IMR-90 (cell line): ENCODE results near the gene PIK3R5. TPM values are rescaled to one million over a fixed set of nuclear protein-coding genes. Genes with fewer than 3 reads are reported as not detected.

Experiments used
- ATAC-seq: fragments of 200-7000 bp; cut with Tn5 transposase; 2 replicates; pipeline ENCODE4 v1.9.1; 2020; ENCODE audit warnings: low read depth, mild to moderate bottlenecking, moderate library complexity
- BruUV-seq: library from RNA; stranded (reverse); fragments of 400-500 nt; replicated peaks from 2 replicates; lab custom pipeline; 2021; lab: Mats Ljungman, UMichigan
- CTCF ChIA-PET: fragments of 300-600 bp; formaldehyde crosslinking; extraction: SDS; loops from one replicate; lab custom pipeline; 2021; ENCODE audit warnings: antibody characterized with exemption; lab: Yijun Ruan, JAX
- POLR2A ChIA-PET: fragments of 300-600 bp; sonication (Branson Sonifier 250); formaldehyde crosslinking; loops from one replicate; lab custom pipeline; 2022; ENCODE audit warnings: antibody characterized with exemption; ENCODE audit not compliant: unreplicated experiment; lab: Charles Lee
- DNase-seq: peaks from one replicate; pipeline ENCODE4 v3.0.0; 2013
- H2AFZ ChIP-seq: replicated peaks from 2 replicates; pipeline ENCODE3; 2013; ENCODE audit warnings: low read length, mild to moderate bottlenecking; ENCODE audit not compliant: poor library complexity
- H2AK5ac ChIP-seq: 2 replicates; pipeline ENCODE4 v1.6.1; 2013; ENCODE audit warnings: low read depth, low read length, inconsistent platforms
- H2AK9ac ChIP-seq: replicated peaks from 2 replicates; pipeline ENCODE3; 2013; ENCODE audit warnings: mild to moderate bottlenecking, low read depth, low read length, moderate library complexity; ENCODE audit not compliant: poor library complexity
- H2BK120ac ChIP-seq: 2 replicates; pipeline ENCODE4 v1.6.1; 2013; ENCODE audit warnings: low read depth, low read length, inconsistent platforms
- H2BK15ac ChIP-seq: 3 replicates; pipeline ENCODE4 v1.6.1; 2013; ENCODE audit warnings: low read depth, low read length, inconsistent platforms
- H2BK20ac ChIP-seq: 2 replicates; pipeline ENCODE4 v1.6.1; 2013; ENCODE audit warnings: low read depth, mild to moderate bottlenecking, inconsistent platforms, low read length, moderate library complexity
- H2BK5ac ChIP-seq: 2 replicates; pipeline ENCODE4 v1.6.1; 2013; ENCODE audit warnings: mild to moderate bottlenecking, low read depth, low read length, inconsistent platforms; ENCODE audit not compliant: poor library complexity, severe bottlenecking
- H3K14ac ChIP-seq: replicated peaks from 2 replicates; pipeline ENCODE4 v1.6.1; 2013; ENCODE audit warnings: low read depth, low read length, inconsistent platforms
- H3K18ac ChIP-seq: 2 replicates; pipeline ENCODE4 v1.6.1; 2013; ENCODE audit warnings: low read depth, low read length, control low read depth
- H3K23ac ChIP-seq: 2 replicates; pipeline ENCODE4 v1.6.1; 2013; ENCODE audit warnings: low read depth, low read length, inconsistent platforms
- H3K27ac ChIP-seq: 2 replicates; pipeline ENCODE4 v1.5.1; 2013; ENCODE audit warnings: mild to moderate bottlenecking, control low read depth, low read length; ENCODE audit not compliant: insufficient read depth
- H3K27me3 ChIP-seq: 2 replicates; pipeline ENCODE4 v1.6.1; 2013; ENCODE audit warnings: low read length; ENCODE audit not compliant: control insufficient read depth, insufficient read depth
- H3K36me3 ChIP-seq: 2 replicates; pipeline ENCODE4 v1.6.1; 2013; ENCODE audit warnings: low read length, mixed read lengths; ENCODE audit not compliant: control insufficient read depth, insufficient read depth
- H3K4ac ChIP-seq: 2 replicates; pipeline ENCODE4 v1.6.1; 2013; ENCODE audit warnings: low read depth, low read length, inconsistent platforms
- H3K4me1 ChIP-seq: 2 replicates; pipeline ENCODE4 v1.6.1; 2013; ENCODE audit warnings: low read length, mixed read lengths; ENCODE audit not compliant: control insufficient read depth, insufficient read depth
- H3K4me2 ChIP-seq: 2 replicates; pipeline ENCODE4 v1.6.1; 2013; ENCODE audit warnings: low read depth, mild to moderate bottlenecking, control low read depth, low read length, moderate library complexity
- H3K4me3 ChIP-seq: 2 replicates; pipeline ENCODE4 v1.5.1; 2013; ENCODE audit warnings: low read depth, mild to moderate bottlenecking, control low read depth, low read length, moderate library complexity; ENCODE audit not compliant: insufficient read depth
- H3K56ac ChIP-seq: 2 replicates; pipeline ENCODE4 v1.6.1; 2013; ENCODE audit warnings: low read length, inconsistent platforms; ENCODE audit not compliant: insufficient read depth; ENCODE audit errors: extremely low read depth
- H3K79me1 ChIP-seq, 2 experiments: 2 replicates each; pipeline ENCODE4 v1.6.1; 2013; ENCODE audit warnings: low read length in 2 of 2, inconsistent platforms in 1 of 2, low read depth in 1 of 2
- H3K9ac ChIP-seq: 2 replicates; pipeline ENCODE4 v1.6.1; 2013; ENCODE audit warnings: low read depth, low read length, control low read depth
- H3K9me1 ChIP-seq: 2 replicates; pipeline ENCODE4 v1.6.1; 2013; ENCODE audit warnings: low read length, inconsistent platforms; ENCODE audit not compliant: insufficient read depth
- H3K9me3 ChIP-seq: 2 replicates; pipeline ENCODE4 v1.6.1; 2013; ENCODE audit warnings: low read length; ENCODE audit not compliant: control insufficient read depth, insufficient read depth
- H4K20me1 ChIP-seq: 2 replicates; pipeline ENCODE4 v1.6.1; 2013; ENCODE audit warnings: low read length, inconsistent platforms; ENCODE audit not compliant: insufficient read depth
- H4K5ac ChIP-seq: 2 replicates; pipeline ENCODE4 v1.6.1; 2013; ENCODE audit warnings: mild to moderate bottlenecking, low read depth, low read length, control low read depth
- H4K8ac ChIP-seq, 2 experiments: 2 replicates each; pipeline ENCODE4 v1.6.1; 2013; ENCODE audit warnings: low read depth in 2 of 2, low read length in 2 of 2, control low read depth in 1 of 2, inconsistent platforms in 1 of 2
- H4K91ac ChIP-seq: 2 replicates; pipeline ENCODE4 v1.6.1; 2013; ENCODE audit warnings: low read depth, low read length, inconsistent platforms; ENCODE audit not compliant: insufficient read depth
- BHLHE40 ChIP-seq: fragments of 150-350 bp; IDR thresholded peaks from 2 replicates; pipeline ENCODE4 v1.6.1; 2016; ENCODE audit warnings: mild to moderate bottlenecking, low read depth, low read length
- CEBPB ChIP-seq: IDR thresholded peaks from 2 replicates; pipeline ENCODE4 v1.6.1; 2012; ENCODE audit warnings: low read depth, low read length, improper control_type of control experiment
- CHD1 ChIP-seq: IDR thresholded peaks from 2 replicates; pipeline ENCODE4 v1.6.1; 2012; ENCODE audit warnings: low read depth, low read length, improper control_type of control experiment
- ELK1 ChIP-seq: fragments of 150-350 bp; IDR thresholded peaks from 2 replicates; pipeline ENCODE4 v1.6.1; 2016; ENCODE audit warnings: low read depth, mild to moderate bottlenecking, low read length, moderate library complexity, borderline replicate concordance
- MAFK ChIP-seq: IDR thresholded peaks from 2 replicates; pipeline ENCODE4 v1.6.1; 2012; ENCODE audit warnings: low read depth, low read length, improper control_type of control experiment
- MAZ ChIP-seq: IDR thresholded peaks from 2 replicates; pipeline ENCODE4 v1.6.1; 2012; ENCODE audit warnings: low read depth, mild to moderate bottlenecking, low read length, improper control_type of control experiment, moderate library complexity, borderline replicate concordance
- MXI1 ChIP-seq: IDR thresholded peaks from 2 replicates; pipeline ENCODE4 v1.6.1; 2012; ENCODE audit warnings: low read depth, mild to moderate bottlenecking, low read length, moderate library complexity, borderline replicate concordance
- NFE2L2 ChIP-seq: fragments of 150-350 bp; IDR thresholded peaks from 2 replicates; pipeline ENCODE4 v1.6.1; 2016; ENCODE audit warnings: low read depth, mild to moderate bottlenecking, low read length
- POLR2A ChIP-seq: IDR thresholded peaks from 2 replicates; pipeline ENCODE4 v1.6.1; 2012; ENCODE audit warnings: mild to moderate bottlenecking, low read depth, low read length
- RAD21 ChIP-seq: IDR thresholded peaks from 2 replicates; pipeline ENCODE4 v1.6.1; 2012; ENCODE audit warnings: low read length, improper control_type of control experiment
- RCOR1 ChIP-seq: IDR thresholded peaks from 2 replicates; pipeline ENCODE4 v1.6.1; 2012; ENCODE audit warnings: mild to moderate bottlenecking, low read length, improper control_type of control experiment; ENCODE audit not compliant: insufficient replicate concordance
- SMC3 ChIP-seq: fragments of 150-350 bp; IDR thresholded peaks from 2 replicates; pipeline ENCODE4 v1.6.1; 2016; ENCODE audit warnings: low read depth, mild to moderate bottlenecking, antibody characterized with exemption, low read length, moderate library complexity
- USF2 ChIP-seq: fragments of 150-350 bp; IDR thresholded peaks from 2 replicates; pipeline ENCODE4 v1.6.1; 2017; ENCODE audit warnings: mild to moderate bottlenecking, antibody characterized with exemption, low read length, low read depth
- WGBS, 2 experiments: methylation state at CpG; one replicate each; pipeline versions ENCODE4 v1.1.5 to v1.1.7; 2013; ENCODE audit warnings: missing lambda C conversion rate in 2 of 2; ENCODE audit not compliant: insufficient read length in 1 of 2; ENCODE audit errors: extremely low coverage in 2 of 2; 5-methylcytosine and 5-hydroxymethylcytosine counted together
- dilution Hi-C: fragments of 300-500 bp; cut with HindIII; formaldehyde crosslinking; loops from one replicate; pipeline ENCODE4 v1.14.3; 2018; ENCODE audit warnings: low sequenced_read_pairs; ENCODE audit not compliant: unreplicated experiment
- in situ Hi-C: fragments of 300-500 bp; cut with MboI; formaldehyde crosslinking; loops from 3 replicates; pipeline ENCODE4 v1.14.3; 2019; ENCODE audit warnings: low sequenced_read_pairs, inconsistent platforms, mixed read lengths
- intact Hi-C: fragments of 100-400 bp; cut with micrococcal nuclease; formaldehyde crosslinking; loops from 2 replicates; pipeline ENCODE4 v1.10.0; 2022
- polyA plus RNA-seq, 3 experiments: library from polyadenylated mRNA; depleted of rRNA; stranded (reverse); fragments of >200 nt; gene quantifications; 2 replicates each; pipeline ENCODE4 v1.2.3, GENCODE V29; 2012; ENCODE audit warnings: low replicate concordance in 1 of 3
- total RNA-seq: library from RNA; depleted of rRNA; stranded (reverse); fragments of >200 nt; gene quantifications from 2 replicates; pipeline ENCODE4 v1.2.3, GENCODE V29; 2012

Gene PIK3R5
- total and polyA plus RNA-seq, 2 of the 4 experiments (the other 2 are of a cell fraction): not detected

GRCh38 chr17:8981443-8981842 lies 15.9 kb upstream of the PIK3R5 start:
- no CpG with 5 or more reads among the region's 2 CpGs for WGBS, 2 experiments
- Histone ChIP-seq H3K4me2 (no peak overlapping the region), H3K9ac (no peak overlapping the region), H3K27ac (no peak overlapping the region), H4K20me1 (no peaks in the 10 kb centered on the region), H3K4ac (no peak overlapping the region), H4K8ac (no peak overlapping the region), H2AFZ (no peak overlapping the region), H2AK5ac (no peak overlapping the region), H3K18ac (no peak overlapping the region), H3K9me3 (no peaks in the 10 kb centered on the region), H2BK15ac (no peak overlapping the region), H3K14ac (no peak overlapping the region), H2AK9ac (no peak overlapping the region), H4K5ac (no peak overlapping the region), H2BK5ac (no peak overlapping the region), H2BK120ac (no peak overlapping the region), H2BK20ac (no peak overlapping the region), H4K91ac (no peak overlapping the region), H3K23ac (no peak overlapping the region), H3K4me3 (no peak overlapping the region), H3K4me1 (no peaks in the 10 kb centered on the region), H3K36me3 (no peaks in the 10 kb centered on the region), H3K27me3 (no peaks in the 10 kb centered on the region), H3K79me1 (no peaks in the 10 kb centered on the region), H3K9me1 (no peaks in the 10 kb centered on the region), H3K56ac (no peak overlapping the region)
- in situ Hi-C loops: no loop called here
- DNase-seq: no peak
- ChIA-PET CTCF (no interaction called here), POLR2A (no interaction called here)
- TF ChIP-seq POLR2A (no peak), BHLHE40 (no peak), SMC3 (no peak), MAFK (no peak), USF2 (no peak), CEBPB (no peak), MAZ (no peak), RCOR1 (no peak), ELK1 (no peak), MXI1 (no peak), RAD21 (no peak), CHD1 (no peak), NFE2L2 (no peak)
- intact Hi-C loops: no loop called here
- dilution Hi-C loops: no loop called here
- ATAC-seq: no peak
- BruUV-seq: no TSS peak
